Hepatocyte (in vitro differentiated cells): ENCODE results near the gene SPESP1.

Experiments
- CTCF ChIP-seq: fragments of 200-600 bp; sonication (generic); IDR thresholded peaks from 2 replicates; pipeline ENCODE4 v1.5.1; 2016; ENCODE audit warnings: antibody characterized with exemption, mild to moderate bottlenecking; ENCODE audit not compliant: poor library complexity
- EZH2phosphoT487 ChIP-seq: fragments of 200-600 bp; sonication (generic); IDR thresholded peaks from one replicate; pipeline ENCODE4 v1.6.1; 2018; ENCODE audit warnings: antibody characterized with exemption, mild to moderate bottlenecking, low read depth, moderate library complexity; ENCODE audit not compliant: unreplicated experiment, severe bottlenecking

GRCh38 chr15:68990231-68990991, 60.1 kb downstream of the SPESP1 start:
- TF ChIP-seq CTCF = no peak
- no peak for TF ChIP-seq EZH2phosphoT487
